ENCODE results near the gene TRIM47. TPM values are rescaled to one million over a fixed set of nuclear protein-coding genes. Genes with fewer than 3 reads are reported as not detected.

The TRIM47 gene
- total and polyA plus RNA-seq, 2 of the 13 experiments (the other 11 are each of a cell fraction or from before 2014, with no cell fraction given) = 33.5 to 82.0 TPM

DNA sequence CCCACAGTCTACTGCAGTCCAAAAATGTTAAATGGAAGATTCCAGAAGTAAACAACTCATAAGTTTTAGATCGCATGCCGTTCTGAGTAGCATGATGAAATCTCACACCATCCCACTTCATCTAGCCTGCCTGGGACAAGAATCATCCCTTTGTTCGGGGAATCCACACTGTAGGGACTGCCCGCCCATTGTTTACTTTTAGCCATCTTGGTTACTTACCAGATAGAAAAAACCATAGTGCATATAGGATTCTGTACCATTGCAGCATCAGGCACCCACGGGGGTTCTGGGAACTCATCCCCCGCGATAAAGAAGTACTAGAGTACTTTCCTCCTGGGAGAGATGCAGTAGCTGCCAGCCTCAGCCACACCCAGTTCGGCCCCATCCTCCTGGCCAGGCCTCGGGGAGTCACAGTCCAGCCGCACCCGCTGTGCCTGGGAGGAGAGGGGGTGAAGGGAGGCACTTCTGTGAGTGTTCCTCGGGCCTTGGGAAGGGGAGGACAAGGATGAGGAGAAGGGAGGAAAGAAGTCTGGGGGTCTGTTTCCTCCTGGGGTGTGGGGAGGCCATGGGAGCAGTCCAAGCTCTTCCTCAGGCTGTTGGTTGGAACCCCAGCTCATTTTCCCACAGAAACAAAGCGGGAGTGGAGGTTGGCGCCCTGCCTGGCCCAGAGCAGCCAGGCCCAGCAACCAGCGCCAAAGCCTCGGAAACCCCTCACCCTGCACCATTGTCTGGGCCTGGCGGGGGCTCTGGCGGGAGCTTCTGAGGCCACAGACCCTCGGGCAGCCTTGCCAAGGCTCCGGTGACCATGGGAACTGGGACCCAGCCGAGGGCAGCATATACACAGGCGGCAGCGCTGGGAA is 8.9 kb downstream of the TRIM47 start (continued):
- TF ChIP-seq, protein P1, sequence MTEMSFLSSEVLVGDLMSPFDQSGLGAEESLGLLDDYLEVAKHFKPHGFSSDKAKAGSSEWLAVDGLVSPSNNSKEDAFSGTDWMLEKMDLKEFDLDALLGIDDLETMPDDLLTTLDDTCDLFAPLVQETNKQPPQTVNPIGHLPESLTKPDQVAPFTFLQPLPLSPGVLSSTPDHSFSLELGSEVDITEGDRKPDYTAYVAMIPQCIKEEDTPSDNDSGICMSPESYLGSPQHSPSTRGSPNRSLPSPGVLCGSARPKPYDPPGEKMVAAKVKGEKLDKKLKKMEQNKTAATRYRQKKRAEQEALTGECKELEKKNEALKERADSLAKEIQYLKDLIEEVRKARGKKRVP (CRISPR knock-in tag; IDR thresholded peaks at IDR 0.05) = peak; percentile 45 to 99; a peak in 3 of 4 replicates
- TF ChIP-seq BCL6 (CRISPR knock-in tag; IDR thresholded peaks at IDR 0.05) = peak; percentile 69
- TF ChIP-seq, protein P2, sequence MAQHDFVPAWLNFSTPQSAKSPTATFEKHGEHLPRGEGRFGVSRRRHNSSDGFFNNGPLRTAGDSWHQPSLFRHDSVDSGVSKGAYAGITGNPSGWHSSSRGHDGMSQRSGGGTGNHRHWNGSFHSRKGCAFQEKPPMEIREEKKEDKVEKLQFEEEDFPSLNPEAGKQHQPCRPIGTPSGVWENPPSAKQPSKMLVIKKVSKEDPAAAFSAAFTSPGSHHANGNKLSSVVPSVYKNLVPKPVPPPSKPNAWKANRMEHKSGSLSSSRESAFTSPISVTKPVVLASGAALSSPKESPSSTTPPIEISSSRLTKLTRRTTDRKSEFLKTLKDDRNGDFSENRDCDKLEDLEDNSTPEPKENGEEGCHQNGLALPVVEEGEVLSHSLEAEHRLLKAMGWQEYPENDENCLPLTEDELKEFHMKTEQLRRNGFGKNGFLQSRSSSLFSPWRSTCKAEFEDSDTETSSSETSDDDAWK (CRISPR knock-in tag; IDR thresholded peaks at IDR 0.05) = no peak
- TF ChIP-seq ZNF451 (CRISPR knock-in tag; IDR thresholded peaks at IDR 0.05) = no peak
- no peak for TF ChIP-seq ZNF296 (CRISPR knock-in tag; conservative IDR thresholded peaks at IDR 0.05)
- no peak for TF ChIP-seq MLLT10 (CRISPR knock-in tag; IDR thresholded peaks at IDR 0.05)
- TF ChIP-seq, protein P3, sequence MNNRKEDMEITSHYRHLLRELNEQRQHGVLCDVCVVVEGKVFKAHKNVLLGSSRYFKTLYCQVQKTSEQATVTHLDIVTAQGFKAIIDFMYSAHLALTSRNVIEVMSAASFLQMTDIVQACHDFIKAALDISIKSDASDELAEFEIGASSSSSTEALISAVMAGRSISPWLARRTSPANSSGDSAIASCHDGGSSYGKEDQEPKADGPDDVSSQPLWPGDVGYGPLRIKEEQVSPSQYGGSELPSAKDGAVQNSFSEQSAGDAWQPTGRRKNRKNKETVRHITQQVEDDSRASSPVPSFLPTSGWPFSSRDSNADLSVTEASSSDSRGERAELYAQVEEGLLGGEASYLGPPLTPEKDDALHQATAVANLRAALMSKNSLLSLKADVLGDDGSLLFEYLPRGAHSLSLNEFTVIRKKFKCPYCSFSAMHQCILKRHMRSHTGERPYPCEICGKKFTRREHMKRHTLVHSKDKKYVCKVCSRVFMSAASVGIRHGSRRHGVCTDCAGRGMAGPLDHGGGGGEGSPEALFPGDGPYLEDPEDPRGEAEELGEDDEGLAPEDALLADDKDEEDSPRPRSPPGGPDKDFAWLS (CRISPR knock-in tag; IDR thresholded peaks at IDR 0.05; ENCODE audit: borderline replicate concordance) = peak; percentile 93; the same call in 1 of the 2 replicates
- TF ChIP-seq ARNT2 (CRISPR knock-in tag; IDR thresholded peaks at IDR 0.05; ENCODE audit: low read depth) = peak; percentile 76
- TF ChIP-seq, protein P4, sequence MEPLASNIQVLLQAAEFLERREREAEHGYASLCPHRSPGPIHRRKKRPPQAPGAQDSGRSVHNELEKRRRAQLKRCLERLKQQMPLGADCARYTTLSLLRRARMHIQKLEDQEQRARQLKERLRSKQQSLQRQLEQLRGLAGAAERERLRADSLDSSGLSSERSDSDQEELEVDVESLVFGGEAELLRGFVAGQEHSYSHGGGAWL (CRISPR knock-in tag; IDR thresholded peaks at IDR 0.05) = peak; percentile 57
- no peak for TF ChIP-seq FLYWCH1 (CRISPR knock-in tag; IDR thresholded peaks at IDR 0.05)
- TF ChIP-seq HOXA5 (CRISPR knock-in tag; IDR thresholded peaks at IDR 0.05) = no peak
- no peak for TF ChIP-seq ZNF382 (CRISPR knock-in tag; IDR thresholded peaks at IDR 0.05; ENCODE audit: borderline replicate concordance)
- TF ChIP-seq YY1 (IDR thresholded peaks at IDR 0.05; ENCODE audit: insufficient read depth, insufficient replicate concordance, low read depth, low read length) = peak; percentile 73
- TF ChIP-seq XRCC5 (optimal IDR thresholded peaks at IDR 0.05; ENCODE audit: low read length) = no peak
- TF ChIP-seq ZNF768 (CRISPR knock-in tag; IDR thresholded peaks at IDR 0.05) = peak; percentile 76; the same call in 1 of the 2 replicates
- peak; percentile 77; the same call in 1 of the 2 replicates for TF ChIP-seq ISL2 (CRISPR knock-in tag; IDR thresholded peaks at IDR 0.05)
- TF ChIP-seq, protein P5, sequence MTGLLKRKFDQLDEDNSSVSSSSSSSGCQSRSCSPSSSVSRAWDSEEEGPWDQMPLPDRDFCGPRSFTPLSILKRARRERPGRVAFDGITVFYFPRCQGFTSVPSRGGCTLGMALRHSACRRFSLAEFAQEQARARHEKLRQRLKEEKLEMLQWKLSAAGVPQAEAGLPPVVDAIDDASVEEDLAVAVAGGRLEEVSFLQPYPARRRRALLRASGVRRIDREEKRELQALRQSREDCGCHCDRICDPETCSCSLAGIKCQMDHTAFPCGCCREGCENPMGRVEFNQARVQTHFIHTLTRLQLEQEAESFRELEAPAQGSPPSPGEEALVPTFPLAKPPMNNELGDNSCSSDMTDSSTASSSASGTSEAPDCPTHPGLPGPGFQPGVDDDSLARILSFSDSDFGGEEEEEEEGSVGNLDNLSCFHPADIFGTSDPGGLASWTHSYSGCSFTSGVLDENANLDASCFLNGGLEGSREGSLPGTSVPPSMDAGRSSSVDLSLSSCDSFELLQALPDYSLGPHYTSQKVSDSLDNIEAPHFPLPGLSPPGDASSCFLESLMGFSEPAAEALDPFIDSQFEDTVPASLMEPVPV (CRISPR knock-in tag; IDR thresholded peaks at IDR 0.05) = peak; percentile 31; the same call in 1 of the 2 replicates
- TF ChIP-seq SETDB1 (CRISPR knock-in tag; IDR thresholded peaks at IDR 0.05; ENCODE audit: borderline replicate concordance) = no peak
- TF ChIP-seq PAX8 (CRISPR knock-in tag; IDR thresholded peaks at IDR 0.05; ENCODE audit: borderline replicate concordance) = no peak
- peak; percentile 41 for TF ChIP-seq U2AF1 (optimal IDR thresholded peaks at IDR 0.05; ENCODE audit: low read depth, low read length)

Data from HepG2 (cell line).